ENCODE data around the gene ACACA.

The ACACA gene

DNA sequence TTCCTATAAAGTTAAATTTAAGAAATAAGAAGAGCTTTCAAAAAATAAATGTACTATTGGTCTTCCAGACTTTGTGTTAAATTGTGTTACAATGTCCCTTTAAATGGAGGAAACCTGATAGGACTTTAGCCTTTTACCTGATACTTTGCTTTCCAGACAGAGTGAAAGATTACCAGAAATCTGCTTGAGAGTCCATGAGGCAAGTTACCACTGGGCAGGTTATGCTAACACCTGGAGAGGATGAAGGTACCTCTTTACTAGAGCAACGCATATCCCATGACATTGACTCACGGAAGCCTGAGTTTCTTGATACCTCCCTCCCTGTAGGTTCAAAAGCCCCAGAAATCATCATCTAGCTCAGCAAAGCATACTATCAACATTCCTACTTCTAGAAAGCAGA is 174.7 kb downstream of the ACACA start:
- ChIA-PET CTCF (interaction anchor here (0.6 to 1.3 kb wide), 3 partner anchors 8 to 251 kb away, joined by 3 to 4 read pairs (median 3); no protein-coding TSS in a partner anchor), POLR2A (interaction anchor here (1.0 kb wide), 1 partner anchor 12 kb away, joined by 3 read pairs; no protein-coding TSS in a partner anchor)
- TF ChIP-seq HDGF (IDR thresholded peaks at IDR 0.05; ENCODE audit: borderline replicate concordance) (no peak), CTBP1 (IDR thresholded peaks at IDR 0.05; ENCODE audit: borderline replicate concordance) (no peak), ZNF384 (IDR thresholded peaks at IDR 0.05) (no peak), SP1 (IDR thresholded peaks at IDR 0.05) (no peak), L3MBTL2 (conservative IDR thresholded peaks at IDR 0.05) (no peak), ARNT (IDR thresholded peaks at IDR 0.05) (no peak), ELF4 (IDR thresholded peaks at IDR 0.05) (no peak), LEF1 (IDR thresholded peaks at IDR 0.05; ENCODE audit: borderline replicate concordance) (no peak), TARDBP (IDR thresholded peaks at IDR 0.05) (no peak), NFRKB (IDR thresholded peaks at IDR 0.05) (no peak), BHLHE40 (IDR thresholded peaks at IDR 0.05; ENCODE audit: borderline replicate concordance) (no peak), FOXK2 (IDR thresholded peaks at IDR 0.05) (no peak), FOXM1 (IDR thresholded peaks at IDR 0.05; ENCODE audit: borderline replicate concordance) (no peak), FOXA1 (IDR thresholded peaks at IDR 0.05) (no peak)
- TF ChIP-seq, protein P1, sequence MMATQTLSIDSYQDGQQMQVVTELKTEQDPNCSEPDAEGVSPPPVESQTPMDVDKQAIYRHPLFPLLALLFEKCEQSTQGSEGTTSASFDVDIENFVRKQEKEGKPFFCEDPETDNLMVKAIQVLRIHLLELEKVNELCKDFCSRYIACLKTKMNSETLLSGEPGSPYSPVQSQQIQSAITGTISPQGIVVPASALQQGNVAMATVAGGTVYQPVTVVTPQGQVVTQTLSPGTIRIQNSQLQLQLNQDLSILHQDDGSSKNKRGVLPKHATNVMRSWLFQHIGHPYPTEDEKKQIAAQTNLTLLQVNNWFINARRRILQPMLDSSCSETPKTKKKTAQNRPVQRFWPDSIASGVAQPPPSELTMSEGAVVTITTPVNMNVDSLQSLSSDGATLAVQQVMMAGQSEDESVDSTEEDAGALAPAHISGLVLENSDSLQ (IDR thresholded peaks at IDR 0.05), result no peak
- no peak for DNase-seq (ENCODE audit: extremely low spot score)

DNA sequence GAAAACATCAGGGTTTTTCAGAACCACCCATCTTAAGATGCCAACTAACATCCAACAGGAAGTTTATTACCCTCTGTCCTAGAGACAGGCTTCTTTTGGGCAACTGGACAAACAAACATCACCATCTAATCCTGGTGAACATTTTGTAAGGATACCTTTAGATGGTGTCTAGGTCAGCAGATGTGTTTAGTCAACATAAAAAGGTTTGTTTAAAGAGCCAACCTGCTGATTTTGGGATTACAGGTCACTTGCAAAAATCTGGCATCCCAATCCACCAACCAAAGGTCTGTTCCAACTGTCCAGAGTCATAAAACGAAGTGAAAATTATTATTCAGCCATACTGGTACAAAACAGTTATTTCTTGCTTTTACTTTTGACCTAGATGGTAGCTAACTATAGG is 176.0 kb downstream of the ACACA start:
- no peak for DNase-seq (ENCODE audit: extremely low spot score)
- ChIA-PET POLR2A (no interaction called here), CTCF (no interaction called here)
- TF ChIP-seq, protein P1 (IDR thresholded peaks at IDR 0.05), result no peak
- TF ChIP-seq FOXK2 (IDR thresholded peaks at IDR 0.05), result no peak
- TF ChIP-seq ZNF384 (IDR thresholded peaks at IDR 0.05), result no peak
- no peak for TF ChIP-seq SUZ12 (IDR thresholded peaks at IDR 0.05)
- no peak for TF ChIP-seq ARNT (IDR thresholded peaks at IDR 0.05)
- TF ChIP-seq LEF1 (IDR thresholded peaks at IDR 0.05; ENCODE audit: borderline replicate concordance), result no peak
- no peak for TF ChIP-seq TARDBP (IDR thresholded peaks at IDR 0.05)
- no peak for TF ChIP-seq BHLHE40 (IDR thresholded peaks at IDR 0.05; ENCODE audit: borderline replicate concordance)
- no peak for TF ChIP-seq HDGF (IDR thresholded peaks at IDR 0.05; ENCODE audit: borderline replicate concordance)
- no peak for TF ChIP-seq L3MBTL2 (conservative IDR thresholded peaks at IDR 0.05)
- TF ChIP-seq SP1 (IDR thresholded peaks at IDR 0.05), result no peak

DNA sequence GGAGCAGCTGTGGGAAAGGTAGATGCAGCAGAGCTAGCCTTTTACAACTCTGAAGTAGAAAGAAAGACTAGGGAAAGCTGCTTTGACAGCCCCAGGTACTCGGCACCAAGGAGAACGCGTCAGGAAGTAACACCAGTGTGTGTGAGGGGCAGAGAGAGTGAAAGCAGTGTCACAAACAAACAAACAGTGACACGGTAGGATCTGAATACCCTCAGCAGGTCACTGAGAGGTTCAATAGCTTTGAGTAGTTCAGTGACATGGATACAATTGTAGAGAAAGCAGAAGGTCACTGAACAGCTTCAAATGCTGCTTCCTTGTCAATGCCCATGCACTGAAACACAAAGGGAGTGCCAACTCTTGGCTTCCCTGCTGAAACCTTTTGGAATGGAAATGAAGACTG is 181.2 kb downstream of the ACACA start:
- TF ChIP-seq FOXK2 (IDR thresholded peaks at IDR 0.05) (no peak), LEF1 (IDR thresholded peaks at IDR 0.05; ENCODE audit: borderline replicate concordance) (no peak), ARNT (IDR thresholded peaks at IDR 0.05) (no peak), FOXA1 (IDR thresholded peaks at IDR 0.05) (no peak)
- ChIA-PET CTCF (interaction anchor here (0.5 to 0.6 kb wide), 2 partner anchors 149 to 173 kb away, joined by 3 to 4 read pairs; no protein-coding TSS in a partner anchor), POLR2A (no interaction called here)
- no peak for DNase-seq (ENCODE audit: extremely low spot score)

DNA sequence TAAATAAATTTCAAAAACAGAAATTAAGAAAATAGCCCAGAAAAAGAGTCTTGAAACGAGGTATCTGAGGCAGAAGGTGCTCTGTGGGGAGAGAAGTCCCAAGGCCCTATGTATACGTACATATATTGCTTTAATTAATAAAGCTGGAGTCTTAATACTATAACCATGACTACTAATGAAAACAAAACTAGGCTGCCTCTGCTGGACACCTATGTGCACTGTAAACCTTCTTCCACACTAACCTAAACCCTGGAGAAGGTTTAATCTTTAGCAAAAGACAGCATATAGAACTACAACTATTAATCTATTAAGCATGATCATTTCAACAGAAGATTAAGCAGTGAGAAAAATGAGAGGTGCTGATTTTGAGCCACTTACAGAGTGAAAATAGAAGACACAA is 184.8 kb downstream of the ACACA start:
- DNase-seq (ENCODE audit: extremely low spot score), result no peak
- ChIA-PET CTCF (no interaction called here), POLR2A (no interaction called here)
- TF ChIP-seq FOXM1 (IDR thresholded peaks at IDR 0.05; ENCODE audit: borderline replicate concordance) (no peak), FOXA1 (IDR thresholded peaks at IDR 0.05) (no peak), NFRKB (IDR thresholded peaks at IDR 0.05) (no peak), ZNF384 (IDR thresholded peaks at IDR 0.05) (no peak), ELF4 (IDR thresholded peaks at IDR 0.05) (no peak), BHLHE40 (IDR thresholded peaks at IDR 0.05; ENCODE audit: borderline replicate concordance) (no peak), LEF1 (IDR thresholded peaks at IDR 0.05; ENCODE audit: borderline replicate concordance) (no peak), SUZ12 (IDR thresholded peaks at IDR 0.05) (no peak), TARDBP (IDR thresholded peaks at IDR 0.05) (no peak)

DNA sequence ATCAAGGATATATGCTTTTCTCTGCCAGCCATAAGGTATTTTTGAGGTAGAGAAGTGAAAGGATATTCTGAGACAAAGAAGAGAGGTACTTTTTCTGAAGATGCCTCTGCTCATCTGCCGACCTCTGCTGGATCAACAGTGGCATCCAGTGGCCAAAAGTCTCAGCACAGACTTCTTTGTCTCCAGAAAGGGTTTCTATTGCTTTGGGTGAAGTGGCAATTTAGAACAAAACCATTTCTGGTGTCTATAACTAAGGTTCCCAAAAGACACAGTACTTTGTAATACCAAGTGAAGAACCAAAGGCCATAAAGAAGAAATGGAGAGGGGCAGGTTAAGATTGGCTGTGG is 186.1 kb downstream of the ACACA start:
- TF ChIP-seq FOXM1 (IDR thresholded peaks at IDR 0.05; ENCODE audit: borderline replicate concordance), result no peak
- no peak for TF ChIP-seq ARNT (IDR thresholded peaks at IDR 0.05)
- TF ChIP-seq CTBP1 (IDR thresholded peaks at IDR 0.05; ENCODE audit: borderline replicate concordance), result no peak
- no peak for TF ChIP-seq ELF4 (IDR thresholded peaks at IDR 0.05)
- TF ChIP-seq LEF1 (IDR thresholded peaks at IDR 0.05; ENCODE audit: borderline replicate concordance), result no peak
- TF ChIP-seq NFRKB (IDR thresholded peaks at IDR 0.05), result no peak
- TF ChIP-seq, protein P1 (IDR thresholded peaks at IDR 0.05), result no peak
- TF ChIP-seq FOXA1 (IDR thresholded peaks at IDR 0.05), result no peak
- no peak for TF ChIP-seq BHLHE40 (IDR thresholded peaks at IDR 0.05; ENCODE audit: borderline replicate concordance)
- no peak for TF ChIP-seq SP1 (IDR thresholded peaks at IDR 0.05)
- no peak for TF ChIP-seq SUZ12 (IDR thresholded peaks at IDR 0.05)
- no peak for TF ChIP-seq TARDBP (IDR thresholded peaks at IDR 0.05)
- TF ChIP-seq ZNF384 (IDR thresholded peaks at IDR 0.05), result no peak
- TF ChIP-seq FOXK2 (IDR thresholded peaks at IDR 0.05), result no peak
- peak; percentile 6 for DNase-seq (ENCODE audit: extremely low spot score)
- ChIA-PET CTCF (no interaction called here), POLR2A (no interaction called here)

DNA sequence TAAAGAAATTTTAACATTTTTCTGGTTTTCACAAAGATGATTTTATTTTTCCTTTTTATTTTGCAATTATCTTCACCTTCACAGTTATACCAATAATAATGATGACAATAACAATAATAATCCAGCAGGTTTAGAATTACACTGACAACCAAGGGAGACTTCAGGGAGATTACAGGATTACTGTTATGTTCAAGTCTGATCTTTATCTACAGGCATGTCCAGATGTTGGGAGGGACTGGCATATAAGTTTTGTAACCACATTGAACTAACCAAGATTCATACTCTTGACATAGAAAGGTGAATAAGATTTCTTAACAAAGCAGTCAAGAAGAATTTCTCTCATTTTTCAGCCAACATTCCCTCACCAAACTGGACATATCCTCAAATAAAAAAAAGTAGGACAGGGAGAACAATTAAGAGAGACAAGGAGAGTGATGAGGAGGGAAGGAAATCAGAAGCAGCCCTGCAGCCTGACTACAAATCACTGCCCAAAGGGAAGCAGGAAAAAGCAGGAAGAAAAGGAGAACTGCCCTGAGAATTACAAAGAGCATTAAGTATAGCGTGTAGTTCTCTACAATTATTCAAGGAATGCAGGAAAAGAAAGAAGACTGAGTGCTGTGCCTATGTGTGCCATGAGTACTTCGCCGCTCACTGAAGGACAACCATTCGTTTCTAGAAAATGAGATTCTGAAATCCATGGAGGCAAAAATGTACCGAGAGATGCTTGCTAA is 186.6 kb downstream of the ACACA start:
- TF ChIP-seq SUZ12 (IDR thresholded peaks at IDR 0.05), result no peak
- TF ChIP-seq FOXA1 (IDR thresholded peaks at IDR 0.05), result no peak
- no peak for TF ChIP-seq ARNT (IDR thresholded peaks at IDR 0.05)
- TF ChIP-seq HDGF (IDR thresholded peaks at IDR 0.05; ENCODE audit: borderline replicate concordance), result no peak
- TF ChIP-seq, protein P1 (IDR thresholded peaks at IDR 0.05), result no peak
- no peak for TF ChIP-seq L3MBTL2 (conservative IDR thresholded peaks at IDR 0.05)
- TF ChIP-seq ZNF384 (IDR thresholded peaks at IDR 0.05), result no peak
- no peak for TF ChIP-seq SP1 (IDR thresholded peaks at IDR 0.05)
- no peak for TF ChIP-seq ELF4 (IDR thresholded peaks at IDR 0.05)
- no peak for TF ChIP-seq CTBP1 (IDR thresholded peaks at IDR 0.05; ENCODE audit: borderline replicate concordance)
- TF ChIP-seq TARDBP (IDR thresholded peaks at IDR 0.05), result no peak
- no peak for TF ChIP-seq FOXK2 (IDR thresholded peaks at IDR 0.05)
- TF ChIP-seq BHLHE40 (IDR thresholded peaks at IDR 0.05; ENCODE audit: borderline replicate concordance), result no peak
- no peak for TF ChIP-seq FOXM1 (IDR thresholded peaks at IDR 0.05; ENCODE audit: borderline replicate concordance)
- TF ChIP-seq LEF1 (IDR thresholded peaks at IDR 0.05; ENCODE audit: borderline replicate concordance), result no peak
- no peak for TF ChIP-seq NFRKB (IDR thresholded peaks at IDR 0.05)
- no peak for DNase-seq (ENCODE audit: extremely low spot score)
- POLR2A ChIA-PET, result interaction anchor here (1.2 kb wide), 1 partner anchor 12 kb away, joined by 3 read pairs; no protein-coding TSS in a partner anchor
- CTCF ChIA-PET, result no interaction called here

All from HEK293T (cell line).